GM21390 (cell line): ENCODE results near the gene ARL8A.
A peak's percentile ranks its signal among the peaks of the same experiment; 100 is the strongest.
"Not testable (repeated sequence)": the region's sequence is repeated elsewhere in the genome, so short reads cannot be mapped to it uniquely, and the experiment has no call there.

Source experiments
- ATAC-seq: cut with Tn5 transposase; IDR thresholded peaks from one replicate; pipeline ENCODE4 v1.9.1; 2021; ENCODE audit not compliant: unreplicated experiment

The ARL8A gene

GRCh38 chr1:202143011-202143767 is 1.3 kb downstream of the ARL8A start:
- ATAC-seq, result peak; percentile 14

- ATAC-seq, result not testable (repeated sequence)
Observed at GRCh38 chr1:202141468-202141867, 3.1 kb downstream of the ARL8A start.

GRCh38 chr1:202140833-202141232 is 3.7 kb downstream of the ARL8A start:
- no peak for ATAC-seq

- ATAC-seq, result no peak
Observed at GRCh38 chr1:202135221-202135721, 9.3 kb downstream of the ARL8A start.

GRCh38 chr1:202134645-202135172 is 9.8 kb downstream of the ARL8A start:
- ATAC-seq, result no peak

- ATAC-seq, result no peak
Observed at GRCh38 chr1:202133989-202134388, 10.5 kb downstream of the ARL8A start.

GRCh38 chr1:202133496-202133895 is 11.0 kb downstream of the ARL8A start:
- no peak for ATAC-seq

GRCh38 chr1:202133001-202133400 is 11.5 kb downstream of the ARL8A start:
- no peak for ATAC-seq

GRCh38 chr1:202131956-202132821 is 12.3 kb downstream of the ARL8A start:
- no peak for ATAC-seq

GRCh38 chr1:202130816-202131522 is 13.6 kb downstream of the ARL8A start:
- ATAC-seq, result no peak

- no peak for ATAC-seq
Observed at GRCh38 chr1:202130297-202130721, 14.2 kb downstream of the ARL8A start.

- ATAC-seq, result no peak
Observed at GRCh38 chr1:202129453-202130296, 14.9 kb downstream of the ARL8A start.

- ATAC-seq, result no peak
Observed at GRCh38 chr1:202127836-202128622, 16.5 kb downstream of the ARL8A start.

GRCh38 chr1:202127061-202127460 is 17.5 kb downstream of the ARL8A start:
- ATAC-seq, result no peak

- no peak for ATAC-seq
Observed at GRCh38 chr1:202126426-202126825, 18.1 kb downstream of the ARL8A start.

- ATAC-seq, result no peak
Observed at GRCh38 chr1:202125611-202126010, 18.9 kb downstream of the ARL8A start.

- no peak for ATAC-seq
Observed at GRCh38 chr1:202124142-202124541, 20.4 kb downstream of the ARL8A start.

GRCh38 chr1:202123336-202123813 is 21.2 kb downstream of the ARL8A start:
- ATAC-seq, result no peak

GRCh38 chr1:202122639-202123335 is 21.8 kb downstream of the ARL8A start, which contains the start of gene GPR37L1:
Gene GPR37L1 (plus strand): TSS chr1:202122917. CDS start chr1:202122964, 47 bp downstream.
- ATAC-seq, result no peak
